ENCODE data around the gene OR10J1. TPM values are rescaled to one million over a fixed set of nuclear protein-coding genes. Genes with fewer than 3 reads are reported as not detected.

The OR10J1 gene, protein sequence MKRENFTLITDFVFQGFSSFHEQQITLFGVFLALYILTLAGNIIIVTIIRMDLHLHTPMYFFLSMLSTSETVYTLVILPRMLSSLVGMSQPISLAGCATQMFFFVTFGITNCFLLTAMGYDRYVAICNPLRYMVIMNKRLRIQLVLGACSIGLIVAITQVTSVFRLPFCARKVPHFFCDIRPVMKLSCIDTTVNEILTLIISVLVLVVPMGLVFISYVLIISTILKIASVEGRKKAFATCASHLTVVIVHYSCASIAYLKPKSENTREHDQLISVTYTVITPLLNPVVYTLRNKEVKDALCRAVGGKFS
- total RNA-seq = not detected in 2 replicates

DNA sequence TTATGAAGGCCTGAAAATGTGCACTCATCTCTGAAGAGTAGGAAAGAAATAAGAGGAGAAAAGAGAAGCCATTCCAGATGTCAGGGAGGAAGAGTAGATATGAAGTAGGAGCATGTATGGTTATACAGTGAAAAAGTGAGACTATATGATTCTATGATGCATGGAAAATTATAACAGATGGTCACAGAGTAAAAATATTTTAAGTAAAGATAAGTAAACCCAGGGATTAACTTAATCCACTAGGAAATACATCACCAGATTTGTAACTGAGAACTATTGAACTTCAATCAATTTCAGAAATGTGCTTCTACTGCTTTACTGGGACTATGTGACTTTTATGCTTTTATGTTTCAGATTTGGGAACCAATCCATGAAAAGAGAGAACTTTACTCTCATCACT lies at the start of gene OR10J1:
Gene OR10J1, plus strand, starts transcription at position 301 of the 400 bp plus-strand sequence. Its CDS starts 70 bp downstream, at position 371.

DNA sequence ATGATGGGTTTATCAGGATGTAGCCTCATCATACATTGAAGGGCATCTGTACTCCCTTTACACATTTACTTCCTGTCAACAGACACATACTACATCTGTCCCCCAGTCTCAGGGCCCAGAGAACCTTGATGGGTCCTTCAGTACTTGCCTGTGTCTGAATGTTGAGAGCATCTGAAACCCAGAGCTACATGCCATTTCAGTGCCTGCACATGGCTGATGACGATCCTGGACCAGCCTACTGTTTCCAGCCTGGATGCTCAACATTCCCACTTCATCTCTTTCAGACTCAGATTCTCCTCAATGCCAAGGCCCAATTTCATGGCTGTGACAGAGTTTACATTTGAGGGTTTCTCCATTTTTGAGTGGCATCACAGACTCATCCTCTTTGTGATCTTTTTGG lies 7.6 kb upstream of the OR10J1 start, which contains the start of gene OR10J4:
Gene OR10J4, plus strand, starts transcription at position 301 of the 400 bp plus-strand sequence.

Other genes with a start within 250 kb of the OR10J1 start
- gene ACKR1, start 234.8 kb upstream of the OR10J1 start, total RNA-seq = not detected in 2 replicates
- gene FCER1A, start 137.4 kb upstream of the OR10J1 start, total RNA-seq = not detected in 2 replicates
- gene OR10J4, start 7.5 kb upstream of the OR10J1 start, total RNA-seq = not detected in 2 replicates
- gene OR10J5, start 96.3 kb downstream of the OR10J1 start, total RNA-seq = not detected in 2 replicates
- not detected in 2 replicates for gene APCS, start 148.1 kb downstream of the OR10J1 start, total RNA-seq